RWPE2 (cell line): ENCODE measurements around the gene HLF.

Source experiments
- ATAC-seq: fragments of 200-7000 bp; cut with Tn5 transposase; 3 replicates; pipeline ENCODE4 v1.9.1; 2021; ENCODE audit warnings: low read depth
- DNase-seq: peaks from one replicate; pipeline ENCODE4 v3.0.0-alpha.2; 2020; ENCODE audit warnings: low spot score
- H3K27ac ChIP-seq: fragments of 450-650 bp; 2 replicates; pipeline ENCODE4 v1.5.1; 2017; ENCODE audit warnings: mild to moderate bottlenecking; ENCODE audit not compliant: poor library complexity, severe bottlenecking
- H3K27me3 ChIP-seq: fragments of 250-450 bp; sonication (Bioruptor Pico); 2 replicates; pipeline ENCODE4 v1.5.1; 2021; ENCODE audit warnings: mild to moderate bottlenecking, moderate library complexity; ENCODE audit not compliant: insufficient read depth, poor library complexity, severe bottlenecking
- H3K36me3 ChIP-seq: fragments of 250-450 bp; sonication (Bioruptor Pico); 2 replicates; pipeline ENCODE4 v1.5.1; 2020; ENCODE audit warnings: low read depth, mild to moderate bottlenecking, moderate library complexity
- H3K4me1 ChIP-seq: fragments of 250-450 bp; sonication (Bioruptor Pico); 2 replicates; pipeline ENCODE4 v1.5.1; 2021; ENCODE audit warnings: mild to moderate bottlenecking, moderate library complexity; ENCODE audit not compliant: insufficient read depth, poor library complexity, severe bottlenecking
- H3K4me3 ChIP-seq: fragments of 250-450 bp; sonication (Bioruptor Pico); 2 replicates; pipeline ENCODE4 v1.5.1; 2021; ENCODE audit warnings: mild to moderate bottlenecking, moderate library complexity; ENCODE audit not compliant: severe bottlenecking
- H3K9me3 ChIP-seq: fragments of 250-450 bp; sonication (Bioruptor Pico); 2 replicates; pipeline ENCODE4 v1.5.1; 2021; ENCODE audit warnings: mild to moderate bottlenecking, moderate library complexity; ENCODE audit not compliant: severe bottlenecking
- TF ChIP-seq, protein P1 (sequence below): fragments of 450-650 bp; IDR thresholded peaks from one replicate; pipeline ENCODE4 v1.5.1; 2017; ENCODE audit warnings: mild to moderate bottlenecking, moderate library complexity; ENCODE audit not compliant: poor library complexity, severe bottlenecking

HLF gene

DNA sequence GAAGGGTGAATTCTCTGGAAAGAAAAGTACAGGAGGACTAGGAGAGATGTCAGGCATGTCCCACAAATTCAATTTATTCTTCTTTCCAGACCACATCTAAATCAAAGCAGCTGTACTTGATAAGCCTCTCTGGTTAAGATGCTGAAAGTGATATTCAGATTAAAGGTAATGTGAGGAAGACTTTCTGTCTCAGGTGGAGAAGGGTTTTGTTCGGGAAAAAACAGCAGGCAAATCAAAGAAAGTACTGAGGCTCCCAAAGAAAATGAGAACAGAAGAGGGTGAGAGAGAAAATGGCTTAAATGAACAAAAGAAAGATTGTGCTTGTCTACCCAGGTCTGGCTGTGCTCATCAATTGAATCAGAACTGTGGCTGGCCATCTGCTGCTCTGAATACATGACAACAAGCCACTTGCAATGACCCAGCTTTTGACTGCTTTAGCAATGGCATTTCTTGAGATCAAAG, 101.3 kb downstream of the HLF start:
- no peak for DNase-seq
- no peaks in the 10 kb centered on the region for H3K27me3 ChIP-seq
- TF ChIP-seq, protein P1, sequence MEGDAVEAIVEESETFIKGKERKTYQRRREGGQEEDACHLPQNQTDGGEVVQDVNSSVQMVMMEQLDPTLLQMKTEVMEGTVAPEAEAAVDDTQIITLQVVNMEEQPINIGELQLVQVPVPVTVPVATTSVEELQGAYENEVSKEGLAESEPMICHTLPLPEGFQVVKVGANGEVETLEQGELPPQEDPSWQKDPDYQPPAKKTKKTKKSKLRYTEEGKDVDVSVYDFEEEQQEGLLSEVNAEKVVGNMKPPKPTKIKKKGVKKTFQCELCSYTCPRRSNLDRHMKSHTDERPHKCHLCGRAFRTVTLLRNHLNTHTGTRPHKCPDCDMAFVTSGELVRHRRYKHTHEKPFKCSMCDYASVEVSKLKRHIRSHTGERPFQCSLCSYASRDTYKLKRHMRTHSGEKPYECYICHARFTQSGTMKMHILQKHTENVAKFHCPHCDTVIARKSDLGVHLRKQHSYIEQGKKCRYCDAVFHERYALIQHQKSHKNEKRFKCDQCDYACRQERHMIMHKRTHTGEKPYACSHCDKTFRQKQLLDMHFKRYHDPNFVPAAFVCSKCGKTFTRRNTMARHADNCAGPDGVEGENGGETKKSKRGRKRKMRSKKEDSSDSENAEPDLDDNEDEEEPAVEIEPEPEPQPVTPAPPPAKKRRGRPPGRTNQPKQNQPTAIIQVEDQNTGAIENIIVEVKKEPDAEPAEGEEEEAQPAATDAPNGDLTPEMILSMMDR = no peak
- ATAC-seq = no peak
- no peak overlapping the region for H3K4me3 ChIP-seq
- H3K4me1 ChIP-seq = no peaks in the 10 kb centered on the region
- no peaks in the 10 kb centered on the region for H3K9me3 ChIP-seq
- H3K36me3 ChIP-seq = no peaks in the 10 kb centered on the region
- no peak overlapping the region for H3K27ac ChIP-seq

DNA sequence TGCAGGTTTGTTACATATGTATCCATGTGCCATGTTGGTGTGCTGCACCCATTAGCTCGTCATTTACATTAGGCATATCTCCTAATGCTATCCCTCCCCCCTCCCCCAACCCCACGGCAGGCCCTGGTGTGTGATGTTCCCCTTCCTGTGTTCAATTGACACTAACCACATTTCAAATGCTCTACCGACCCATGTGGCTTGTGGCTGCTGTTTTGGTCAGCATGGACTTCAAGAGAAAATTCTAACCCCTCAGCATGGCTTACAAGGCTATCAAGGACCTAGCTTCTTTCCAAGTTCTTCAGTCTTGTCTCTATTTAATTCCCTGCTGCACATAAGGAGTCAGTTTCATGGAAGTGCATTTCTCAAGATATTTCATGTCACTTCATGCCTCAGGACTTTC, 103.9 kb downstream of the HLF start:
- no peak overlapping the region for H3K27ac ChIP-seq
- H3K27me3 ChIP-seq = no peaks in the 10 kb centered on the region
- no peak overlapping the region for H3K4me3 ChIP-seq
- no peaks in the 10 kb centered on the region for H3K4me1 ChIP-seq
- H3K9me3 ChIP-seq = peaks cover 4% of the 10 kb centered on the region
- DNase-seq = no peak
- TF ChIP-seq, protein P1 = no peak
- no peaks in the 10 kb centered on the region for H3K36me3 ChIP-seq
- ATAC-seq = no peak
